Endothelial cell of umbilical vein (primary cell): ENCODE measurements around the gene N4BP2L1. TPM values are rescaled to one million over a fixed set of nuclear protein-coding genes. Genes with fewer than 3 reads are reported as not detected.
A peak's percentile ranks its signal among the peaks of the same experiment; 100 is the strongest.

Experiments
- BruUV-seq: library from RNA; stranded (reverse); fragments of 400-500 nt; replicated peaks from 2 replicates; lab custom pipeline; 2021; lab: Mats Ljungman, UMichigan
- CTCF ChIA-PET: fragments of 300-600, 350-600 bp; sonication (Branson Sonifier 250); formaldehyde crosslinking; loops from one replicate; lab custom pipeline; 2021; ENCODE audit warnings: antibody characterized with exemption, inconsistent platforms; lab: Charles Lee
- POLR2A ChIA-PET: fragments of 300-600, 350-600 bp; sonication (Branson Sonifier 250); formaldehyde crosslinking; loops from one replicate; lab custom pipeline; 2021; ENCODE audit warnings: antibody characterized with exemption, inconsistent platforms; lab: Charles Lee
- DNase-seq: peaks from one replicate; pipeline ENCODE4 v3.0.0-alpha.2; 2011; ENCODE audit warnings: low read depth, low spot score
- FAIRE-seq: peaks from 2 replicates; lab custom pipeline; 2011; peaks lifted over from hg19 to GRCh38; lab: Jason Lieb, UNC
- H2AFZ ChIP-seq: 2 replicates; pipeline ENCODE4 v1.6.0; 2012; ENCODE audit warnings: low read depth, low read length, control low read depth, inconsistent platforms
- H3K27ac ChIP-seq: 2 replicates; pipeline ENCODE4 v1.5.1; 2011; ENCODE audit warnings: low read depth, mild to moderate bottlenecking, control low read depth, low read length, moderate library complexity; ENCODE audit not compliant: insufficient read depth
- H3K27me3 ChIP-seq, 2 experiments: 2 replicates each; pipeline versions ENCODE4 v1.6.0 to v1.6.1; 2011; ENCODE audit warnings: low read length in 2 of 2, mixed read lengths in 1 of 2; ENCODE audit not compliant: control insufficient read depth in 2 of 2, insufficient read depth in 2 of 2
- H3K36me3 ChIP-seq, 2 experiments: 2 replicates in 1 of 2; 3 replicates in 1 of 2; pipeline ENCODE4 v1.5.1; 2011; ENCODE audit warnings: low read length in 2 of 2, mild to moderate bottlenecking in 1 of 2, moderate library complexity in 1 of 2; ENCODE audit not compliant: control insufficient read depth in 2 of 2, insufficient read depth in 2 of 2; ENCODE audit errors: extremely low read depth in 1 of 2
- H3K4me1 ChIP-seq: 3 replicates; pipeline ENCODE4 v1.5.1; 2011; ENCODE audit warnings: mild to moderate bottlenecking, low read length; ENCODE audit not compliant: control insufficient read depth, insufficient read depth; ENCODE audit errors: extremely low read depth
- H3K4me2 ChIP-seq: 2 replicates; pipeline ENCODE4 v1.6.1; 2011; ENCODE audit warnings: low read length, control low read depth, mixed read lengths; ENCODE audit not compliant: insufficient read depth
- H3K4me3 ChIP-seq, 3 experiments: fragments of 200-600 bp in 1 of 3; sonication (generic), shearing (Covaris generic) in 1 of 3; replicated peaks in 1 of 3; 2 replicates each; pipeline ENCODE4 v1.5.1; 2011 to 2016; ENCODE audit warnings: control low read depth in 3 of 3, low read length in 3 of 3, mild to moderate bottlenecking in 2 of 3, inconsistent platforms in 1 of 3, low read depth in 1 of 3, moderate library complexity in 1 of 3; ENCODE audit not compliant: insufficient read depth in 1 of 3
- H3K79me2 ChIP-seq: 2 replicates; pipeline ENCODE4 v1.6.0; 2012; ENCODE audit warnings: low read length, inconsistent platforms; ENCODE audit not compliant: control insufficient read depth, insufficient read depth
- H3K9ac ChIP-seq: replicated peaks from 2 replicates; pipeline ENCODE3; 2011; ENCODE audit warnings: low read length, control low read depth; ENCODE audit not compliant: insufficient read depth; ENCODE audit errors: extremely low read depth
- H3K9me1 ChIP-seq: replicated peaks from 3 replicates; pipeline ENCODE4 v1.6.0; 2011; ENCODE audit warnings: mild to moderate bottlenecking, low read length; ENCODE audit not compliant: control insufficient read depth, insufficient read depth; ENCODE audit errors: extremely low read depth
- H3K9me3 ChIP-seq: replicated peaks from 2 replicates; pipeline ENCODE4 v1.5.1; 2012; ENCODE audit warnings: low read length, inconsistent platforms; ENCODE audit not compliant: control insufficient read depth, insufficient read depth
- H4K20me1 ChIP-seq: replicated peaks from 2 replicates; pipeline ENCODE3; 2011; ENCODE audit warnings: mild to moderate bottlenecking, low read length; ENCODE audit not compliant: control insufficient read depth, insufficient read depth; ENCODE audit errors: extremely low read depth
- CTCF ChIP-seq, 2 donors: IDR thresholded peaks; 1 replicate in 1 of 2; 2 replicates in 1 of 2; pipeline ENCODE4 v1.5.1; 2011; ENCODE audit warnings: low read length in 2 of 2, mild to moderate bottlenecking in 2 of 2, moderate library complexity in 2 of 2, control low read depth in 1 of 2, inconsistent platforms in 1 of 2, low read depth in 1 of 2; ENCODE audit not compliant: insufficient read depth in 1 of 2; ENCODE audit errors: extremely low read depth in 1 of 2
- EZH2 ChIP-seq: IDR thresholded peaks from 2 replicates; pipeline ENCODE4 v1.6.1; 2012; ENCODE audit warnings: borderline replicate concordance, low read depth, mild to moderate bottlenecking, moderate library complexity, low read length, inconsistent platforms; ENCODE audit not compliant: severe bottlenecking
- FOS ChIP-seq: IDR thresholded peaks from 2 replicates; pipeline ENCODE4 v1.6.1; 2011; ENCODE audit warnings: mild to moderate bottlenecking, low read length, moderate library complexity, borderline replicate concordance; ENCODE audit not compliant: insufficient read depth
- GATA2 ChIP-seq: IDR thresholded peaks from 2 replicates; pipeline ENCODE4 v1.7.0; 2011; ENCODE audit warnings: low read depth, mild to moderate bottlenecking, moderate library complexity, mixed read lengths, low read length; ENCODE audit not compliant: insufficient read length, insufficient read depth
- JUN ChIP-seq: IDR thresholded peaks from 2 replicates; pipeline ENCODE4 v1.6.1; 2011; ENCODE audit warnings: borderline replicate concordance, low read depth; ENCODE audit not compliant: insufficient read length, insufficient read depth
- MAX ChIP-seq: IDR thresholded peaks from 2 replicates; pipeline ENCODE4 v1.6.1; 2011; ENCODE audit not compliant: insufficient read depth, insufficient read length
- MYC ChIP-seq: IDR thresholded peaks from one replicate; pipeline ENCODE4 v1.6.1; 2011; ENCODE audit warnings: mild to moderate bottlenecking, low read depth, low read length
- POLR2AphosphoS5 ChIP-seq: IDR thresholded peaks from 2 replicates; pipeline ENCODE4 v1.6.1; 2012; ENCODE audit warnings: low read depth, mild to moderate bottlenecking, control low read depth, low read length, moderate library complexity; ENCODE audit not compliant: insufficient read depth
- dilution Hi-C: fragments of 300-500 bp; cut with MboI; formaldehyde crosslinking; loops from one replicate; pipeline ENCODE4 v1.15.0; 2019; ENCODE audit warnings: low sequenced_read_pairs; ENCODE audit not compliant: extremely low pct_ligation_motif_present
- intact Hi-C: fragments of 100-400 bp; cut with micrococcal nuclease; formaldehyde crosslinking; loops from one replicate; pipeline ENCODE4 v1.10.0; 2022
- polyA plus RNA-seq, 4 experiments: library from polyadenylated mRNA; depleted of rRNA in 3 of 4; stranded (reverse) in 3 of 4; unstranded in 1 of 4; fragments of >200 nt; gene quantifications; 2 replicates each; pipeline versions ENCODE4 v1.2.1 to v1.2.3, GENCODE V29; 2011 to 2012; ENCODE audit warnings: missing spikeins in 1 of 4
- total RNA-seq: library from RNA; stranded (reverse); gene quantifications from 2 replicates; pipeline ENCODE4 v1.2.3, GENCODE V29; 2021

Gene N4BP2L1
- total and polyA plus RNA-seq, 2 donors (not counting 3 experiments of a cell fraction or from before 2014, with no cell fraction given) = 1.1 to 2.1 TPM

- CTCF ChIA-PET = interaction anchor here (0.6 to 1.1 kb wide), 3 partner anchors 22 to 44 kb away, joined by 3 read pairs; no protein-coding TSS in a partner anchor
- dilution Hi-C loops (no loop called here), intact Hi-C loops (no loop called here)
- Histone ChIP-seq H3K4me1 (peaks cover 8% of the 10 kb centered on the region), H3K36me3 (no peaks in the 10 kb centered on the region), H3K79me2 (no peaks in the 10 kb centered on the region), H3K9me1 (no peaks in the 10 kb centered on the region), H3K4me3 (peak overlapping the region in 2 of 3 experiments; percentile 17 to 30), H3K9me3 (no peaks in the 10 kb centered on the region), H3K27ac (no peak overlapping the region), H3K27me3 (no peaks in the 10 kb centered on the region), H3K4me2 (peak overlapping the region; percentile 63), H3K9ac (no peak overlapping the region), H4K20me1 (no peaks in the 10 kb centered on the region), H2AFZ (peak overlapping the region; percentile 68)
- TF ChIP-seq POLR2AphosphoS5 = no peak
- FAIRE-seq (no peak), DNase-seq (peak; percentile 11)
- no TSS peak for BruUV-seq
- POLR2A ChIA-PET = no interaction called here
These were observed 18.1 kb downstream of the N4BP2L1 start for GRCh38 chr13:32409561-32410421.

DNA sequence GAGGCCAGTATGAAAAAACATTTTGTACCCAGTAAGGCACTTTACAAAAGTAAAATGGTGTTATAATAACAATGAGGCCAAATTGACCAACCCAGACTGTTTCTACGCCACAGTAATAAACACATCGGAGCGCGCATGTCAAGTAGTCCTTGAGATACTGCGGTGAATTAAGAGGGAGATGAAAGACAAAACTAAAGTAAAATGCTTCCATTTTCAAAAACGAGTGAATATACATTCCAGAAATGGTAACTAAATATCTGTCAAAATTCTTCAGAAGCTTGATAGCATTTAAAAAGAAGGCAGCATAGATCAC, 19.0 kb downstream of the N4BP2L1 start:
- Histone ChIP-seq H3K9me3 (no peaks in the 10 kb centered on the region), H3K9me1 (no peaks in the 10 kb centered on the region), H4K20me1 (no peaks in the 10 kb centered on the region), H3K79me2 (no peaks in the 10 kb centered on the region), H3K4me2 (no peak overlapping the region), H2AFZ (peak overlapping the region; percentile 29), H3K4me3 (no peak overlapping the region), H3K27ac (no peak overlapping the region), H3K9ac (no peak overlapping the region), H3K36me3 (no peaks in the 10 kb centered on the region), H3K4me1 (peaks cover 8% of the 10 kb centered on the region), H3K27me3 (no peaks in the 10 kb centered on the region)
- intact Hi-C loops (no loop called here), dilution Hi-C loops (no loop called here)
- DNase-seq (no peak), FAIRE-seq (no peak)
- POLR2A ChIA-PET = no interaction called here
- CTCF ChIA-PET = interaction anchor here (1.0 to 1.2 kb wide), 3 partner anchors 12 to 45 kb away, joined by 3 read pairs; no protein-coding TSS in a partner anchor
- no TSS peak for BruUV-seq
- no peak for TF ChIP-seq FOS
- TF ChIP-seq GATA2 = no peak
- no peak for TF ChIP-seq JUN
- no peak for TF ChIP-seq EZH2
- no peak for TF ChIP-seq CTCF (IDR thresholded peaks at IDR 0.05; ENCODE audit: extremely low read depth in 1 of 2, insufficient read depth in 1 of 2, low read depth in 1 of 2, low read length in 2 of 2)
- no peak for TF ChIP-seq POLR2AphosphoS5
- TF ChIP-seq MYC = no peak
- no peak for TF ChIP-seq MAX
